D721Med (cell line): ENCODE results near the gene PLXNA1.

ENCODE experiments used
- DNase-seq: peaks from one replicate; pipeline ENCODE4 v3.0.0; 2011; ENCODE audit warnings: low spot score; ENCODE audit not compliant: insufficient read length
- FAIRE-seq: peaks from 2 replicates; lab custom pipeline; 2011; peaks lifted over from hg19 to GRCh38; lab: Jason Lieb, UNC
- CTCF ChIP-seq: IDR thresholded peaks from 2 replicates; pipeline ENCODE4 v1.5.1; 2012; ENCODE audit warnings: mild to moderate bottlenecking, control low read depth; ENCODE audit not compliant: insufficient read depth; ENCODE audit errors: missing control alignments

Gene PLXNA1

GRCh38 chr3:126937973-126938372 is 44.9 kb upstream of the PLXNA1 start:
- no peak for TF ChIP-seq CTCF
- DNase-seq: no peak

GRCh38 chr3:126938520-126939337 is 44.2 kb upstream of the PLXNA1 start:
- no peak for TF ChIP-seq CTCF
- DNase-seq: no peak
- FAIRE-seq: no peak

More at GRCh38 chr3:126937973-126938372, 44.9 kb upstream of the PLXNA1 start:
- no peak for FAIRE-seq

GRCh38 chr3:126939338-126939718 is 43.6 kb upstream of the PLXNA1 start:
- DNase-seq (no peak), FAIRE-seq (no peak)
- TF ChIP-seq CTCF: no peak

GRCh38 chr3:126939733-126940132 is 43.2 kb upstream of the PLXNA1 start:
- no peak for TF ChIP-seq CTCF
- DNase-seq (no peak), FAIRE-seq (no peak)

- TF ChIP-seq CTCF: no peak
- FAIRE-seq: no peak
- DNase-seq: no peak
Observed at GRCh38 chr3:126941721-126942270, 41.1 kb upstream of the PLXNA1 start.

GRCh38 chr3:126944089-126944965 is 38.6 kb upstream of the PLXNA1 start:
- FAIRE-seq: no peak
- no peak for DNase-seq
- no peak for TF ChIP-seq CTCF
